AG09319 (cell line): ENCODE results near the gene GALNT16.

Source experiments
- DNase-seq: peaks from one replicate; pipeline ENCODE4 v3.0.0-alpha.2; 2010; ENCODE audit warnings: low read depth; ENCODE audit errors: extremely low read depth
- TF ChIP-seq, protein P1 (sequence below): IDR thresholded peaks from 2 replicates; pipeline ENCODE4 v1.5.1; 2011; ENCODE audit warnings: low read depth, mild to moderate bottlenecking, inconsistent platforms, low read length, moderate library complexity

Gene GALNT16

DNA sequence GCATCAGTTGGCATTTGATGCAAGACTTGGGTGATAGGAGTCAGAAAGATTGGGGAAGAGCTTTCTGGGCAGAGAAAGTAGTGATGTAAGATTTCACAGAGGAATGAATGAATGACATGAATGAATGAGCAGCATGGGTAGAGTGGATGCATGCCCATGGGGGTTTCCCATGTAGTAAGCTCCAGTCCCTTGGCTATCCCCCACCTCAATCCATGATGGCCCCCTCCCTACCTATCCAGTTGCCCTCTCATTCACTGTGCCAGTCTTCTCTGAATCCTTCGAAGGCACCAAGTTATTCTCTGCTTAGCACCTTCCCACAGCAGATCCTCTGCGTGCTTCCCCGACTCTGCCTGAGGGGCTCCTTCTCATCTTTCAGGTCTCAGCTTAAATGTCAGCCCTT is 106.1 kb downstream of the GALNT16 start:
- TF ChIP-seq, protein P1, sequence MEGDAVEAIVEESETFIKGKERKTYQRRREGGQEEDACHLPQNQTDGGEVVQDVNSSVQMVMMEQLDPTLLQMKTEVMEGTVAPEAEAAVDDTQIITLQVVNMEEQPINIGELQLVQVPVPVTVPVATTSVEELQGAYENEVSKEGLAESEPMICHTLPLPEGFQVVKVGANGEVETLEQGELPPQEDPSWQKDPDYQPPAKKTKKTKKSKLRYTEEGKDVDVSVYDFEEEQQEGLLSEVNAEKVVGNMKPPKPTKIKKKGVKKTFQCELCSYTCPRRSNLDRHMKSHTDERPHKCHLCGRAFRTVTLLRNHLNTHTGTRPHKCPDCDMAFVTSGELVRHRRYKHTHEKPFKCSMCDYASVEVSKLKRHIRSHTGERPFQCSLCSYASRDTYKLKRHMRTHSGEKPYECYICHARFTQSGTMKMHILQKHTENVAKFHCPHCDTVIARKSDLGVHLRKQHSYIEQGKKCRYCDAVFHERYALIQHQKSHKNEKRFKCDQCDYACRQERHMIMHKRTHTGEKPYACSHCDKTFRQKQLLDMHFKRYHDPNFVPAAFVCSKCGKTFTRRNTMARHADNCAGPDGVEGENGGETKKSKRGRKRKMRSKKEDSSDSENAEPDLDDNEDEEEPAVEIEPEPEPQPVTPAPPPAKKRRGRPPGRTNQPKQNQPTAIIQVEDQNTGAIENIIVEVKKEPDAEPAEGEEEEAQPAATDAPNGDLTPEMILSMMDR = no peak
- DNase-seq = no peak

DNA sequence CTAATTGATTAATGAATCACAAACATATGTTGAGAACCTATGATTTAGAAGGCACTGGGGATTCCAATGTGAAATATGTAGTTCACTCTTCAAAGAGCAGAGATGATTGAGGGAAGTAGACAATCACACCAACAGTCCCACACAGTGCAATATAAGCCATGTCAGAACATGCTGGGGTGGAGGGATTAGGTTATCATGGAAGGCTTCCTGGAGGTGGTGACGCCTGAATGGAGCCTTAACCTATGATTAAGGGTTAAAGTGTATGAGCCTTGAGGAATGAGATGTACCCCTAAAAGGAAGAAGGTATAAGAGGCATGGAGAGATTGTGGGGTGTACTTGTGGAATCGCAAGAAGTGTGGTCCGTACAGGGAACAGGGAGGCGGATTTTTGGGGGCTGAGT is 106.8 kb downstream of the GALNT16 start:
- no peak for DNase-seq
- TF ChIP-seq, protein P1 = no peak

DNA sequence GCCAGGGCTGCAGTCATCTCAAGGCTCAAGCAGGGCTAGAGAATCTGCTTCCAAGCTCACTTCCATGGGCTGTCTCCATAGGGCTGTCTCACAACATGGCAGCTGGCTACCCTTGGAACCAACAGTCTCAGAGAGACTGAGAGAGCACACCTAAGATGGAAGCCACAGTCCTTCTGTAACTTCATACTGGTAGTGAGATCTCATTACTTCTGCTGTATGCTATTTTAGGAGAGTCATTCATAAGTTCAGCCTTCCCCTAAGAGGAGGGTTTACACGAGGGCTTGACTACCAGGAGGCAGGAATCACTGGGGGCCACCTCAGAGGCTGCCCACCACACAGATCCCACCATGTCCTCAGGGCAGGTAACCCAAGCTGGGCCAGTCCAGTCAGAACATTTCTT is 108.4 kb downstream of the GALNT16 start:
- no peak for DNase-seq
- TF ChIP-seq, protein P1 = no peak

DNA sequence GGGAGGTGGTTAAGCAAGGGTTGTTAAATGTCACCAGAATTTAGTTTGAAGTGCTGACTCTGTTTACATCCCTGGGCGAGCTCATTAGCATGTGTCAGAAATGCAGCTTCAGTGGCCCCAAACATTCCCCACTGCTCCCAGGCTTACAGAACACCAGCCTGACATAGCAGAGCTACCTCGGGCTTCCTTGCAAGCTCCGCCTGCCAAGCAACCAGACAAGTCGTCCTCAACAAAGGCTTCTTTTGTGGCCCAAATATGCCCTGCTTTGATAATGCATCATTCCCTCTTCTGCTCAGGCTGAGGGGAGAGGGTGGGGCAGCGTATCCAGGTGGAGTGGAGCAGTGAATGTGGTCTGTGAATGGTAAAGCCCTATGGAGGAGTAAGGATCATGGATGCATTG is 110.1 kb downstream of the GALNT16 start:
- TF ChIP-seq, protein P1 = no peak
- DNase-seq = no peak

DNA sequence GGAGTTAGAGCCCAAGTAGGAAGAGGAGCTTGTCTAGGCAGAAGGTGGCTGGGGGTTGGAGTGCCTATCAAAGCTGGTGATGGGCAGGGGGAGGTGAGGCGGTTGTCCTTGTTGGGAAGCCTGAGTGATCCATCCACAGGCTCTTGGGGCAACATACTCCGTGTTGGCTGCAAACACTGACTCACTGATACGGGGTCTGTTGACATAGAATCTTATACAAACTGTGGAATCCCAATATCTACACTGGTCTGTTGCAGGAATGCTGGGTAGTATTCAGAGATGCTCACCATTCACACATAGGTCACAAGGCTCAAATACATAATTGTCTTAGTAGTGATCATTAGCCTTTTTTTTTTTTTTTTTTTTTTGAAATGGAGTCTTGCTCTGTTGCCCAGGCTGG is 112.2 kb downstream of the GALNT16 start:
- TF ChIP-seq, protein P1 = no peak
- DNase-seq = no peak

DNA sequence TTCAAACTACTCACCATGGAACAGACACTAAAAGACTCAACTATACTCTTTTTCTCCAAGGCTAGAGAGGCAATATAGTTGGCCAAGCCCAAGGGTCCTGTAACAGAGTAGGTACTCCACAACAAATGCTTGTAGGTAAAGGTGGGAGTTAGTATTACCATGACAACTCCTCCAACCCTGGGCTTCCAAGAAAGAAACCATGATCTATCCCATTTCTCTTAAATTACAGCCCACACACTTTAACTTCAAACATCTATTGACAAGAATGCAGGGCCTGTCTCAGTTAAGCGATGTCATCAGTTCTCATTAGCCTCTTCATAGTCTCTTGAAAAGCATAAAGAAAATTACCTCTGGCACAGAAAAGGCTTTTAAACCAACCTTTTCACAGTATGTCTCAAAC is 113.1 kb downstream of the GALNT16 start:
- TF ChIP-seq, protein P1 = no peak
- DNase-seq = no peak

DNA sequence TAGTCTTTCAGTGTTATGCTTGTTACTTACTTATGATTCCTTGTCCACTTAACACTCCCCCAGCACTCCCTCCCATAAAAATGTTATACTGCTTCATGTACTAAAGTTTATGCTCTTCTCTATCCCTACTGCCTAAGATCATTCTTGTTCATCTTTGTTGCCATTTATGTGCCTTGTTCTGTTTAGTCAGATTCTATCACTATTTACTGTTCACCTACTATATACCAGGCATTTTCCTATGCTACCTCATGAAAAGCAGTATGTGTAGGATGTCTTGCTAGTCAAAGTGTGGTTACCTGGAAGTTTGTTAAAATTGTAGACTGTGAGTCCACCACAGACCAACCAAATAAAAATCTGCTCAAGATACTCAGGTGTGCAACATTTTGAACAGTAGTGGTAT is 114.3 kb downstream of the GALNT16 start:
- no peak for DNase-seq

More for the DNA sequence above, 114.3 kb downstream of the GALNT16 start:
- TF ChIP-seq, protein P1 = no peak
